Measurements from ENCODE around the gene DUOX1. TPM values are rescaled to one million over a fixed set of nuclear protein-coding genes. Genes with fewer than 3 reads are reported as not detected.

The DUOX1 gene
- total RNA-seq, 1 donor from 2014 or later = 0.07 TPM

GRCh38 chr15:45137703-45138102 lies 7.9 kb downstream of the DUOX1 start:
- H3K9me3 ChIP-seq (ENCODE audit: insufficient read depth, low read depth, low read length) = no peaks in the 10 kb centered on the region
- peaks cover 30% of the 10 kb centered on the region for H3K27me3 ChIP-seq (ENCODE audit: insufficient read depth, low read length)
- Mint-ChIP-seq H3K4me3 (ENCODE audit: unreplicated experiment) (no peak overlapping the region), H3K36me3 (ENCODE audit: low read depth, unreplicated experiment) (peaks cover 2% of the 10 kb centered on the region), H3K27ac (ENCODE audit: unreplicated experiment) (no peak overlapping the region), H3K9me3 (ENCODE audit: unreplicated experiment) (peaks cover 3% of the 10 kb centered on the region), H3K27me3 (ENCODE audit: low read depth, unreplicated experiment) (peaks cover 53% of the 10 kb centered on the region), H3K4me1 (ENCODE audit: low read depth, unreplicated experiment) (no peaks in the 10 kb centered on the region)
- H3K4me1 ChIP-seq (ENCODE audit: insufficient read depth, low read length) = no peaks in the 10 kb centered on the region
- H3K27ac ChIP-seq (ENCODE audit: low read depth, low read length) = no peak overlapping the region
- DNase-seq (ENCODE audit: low read depth) (no peak), FAIRE-seq (no peak)
- H3K79me2 ChIP-seq (ENCODE audit: insufficient read depth, low read length) = no peaks in the 10 kb centered on the region
- H3K36me3 ChIP-seq (ENCODE audit: insufficient read depth, low read length) = no peaks in the 10 kb centered on the region
- H2AFZ ChIP-seq (ENCODE audit: low read depth, low read length) = no peak overlapping the region
- H4K20me1 ChIP-seq (ENCODE audit: insufficient read depth, low read length) = no peaks in the 10 kb centered on the region
- no peak overlapping the region for H3K9ac ChIP-seq (ENCODE audit: low read length)
- H3K4me2 ChIP-seq (ENCODE audit: low read length) = no peak overlapping the region
- no peak overlapping the region for H3K4me3 ChIP-seq (ENCODE audit: insufficient read depth, low read depth, low read length)
- TF ChIP-seq CTCF (IDR thresholded peaks at IDR 0.05; ENCODE audit: insufficient read depth, low read depth, low read length) = no peak
- TF ChIP-seq EZH2 (IDR thresholded peaks at IDR 0.05; ENCODE audit: insufficient read depth, low read length) = no peak

GRCh38 chr15:45138814-45139765 lies 9.3 kb downstream of the DUOX1 start:
- no peak overlapping the region for H3K9ac ChIP-seq (ENCODE audit: low read length)
- DNase-seq (ENCODE audit: low read depth) (no peak), FAIRE-seq (no peak)
- Mint-ChIP-seq H3K27me3 (ENCODE audit: low read depth, unreplicated experiment) (peaks cover 41% of the 10 kb centered on the region), H3K9me3 (ENCODE audit: unreplicated experiment) (peaks cover 3% of the 10 kb centered on the region), H3K36me3 (ENCODE audit: low read depth, unreplicated experiment) (peaks cover 2% of the 10 kb centered on the region), H3K27ac (ENCODE audit: unreplicated experiment) (no peak overlapping the region), H3K4me3 (ENCODE audit: unreplicated experiment) (no peak overlapping the region), H3K4me1 (ENCODE audit: low read depth, unreplicated experiment) (no peaks in the 10 kb centered on the region)
- H3K79me2 ChIP-seq (ENCODE audit: insufficient read depth, low read length) = no peaks in the 10 kb centered on the region
- no peak overlapping the region for H3K4me2 ChIP-seq (ENCODE audit: low read length)
- peaks cover 20% of the 10 kb centered on the region for H3K27me3 ChIP-seq (ENCODE audit: insufficient read depth, low read length)
- no peaks in the 10 kb centered on the region for H3K4me1 ChIP-seq (ENCODE audit: insufficient read depth, low read length)
- H2AFZ ChIP-seq (ENCODE audit: low read depth, low read length) = no peak overlapping the region
- H3K4me3 ChIP-seq (ENCODE audit: insufficient read depth, low read depth, low read length) = no peak overlapping the region
- H4K20me1 ChIP-seq (ENCODE audit: insufficient read depth, low read length) = no peaks in the 10 kb centered on the region
- H3K36me3 ChIP-seq (ENCODE audit: insufficient read depth, low read length) = no peaks in the 10 kb centered on the region
- TF ChIP-seq CTCF (IDR thresholded peaks at IDR 0.05; ENCODE audit: insufficient read depth, low read depth, low read length) (no peak), EZH2 (IDR thresholded peaks at IDR 0.05; ENCODE audit: insufficient read depth, low read length) (no peak)
- no peaks in the 10 kb centered on the region for H3K9me3 ChIP-seq (ENCODE audit: insufficient read depth, low read depth, low read length)
- no peak overlapping the region for H3K27ac ChIP-seq (ENCODE audit: low read depth, low read length)

GRCh38 chr15:45139770-45140169 lies 10.0 kb downstream of the DUOX1 start:
- Mint-ChIP-seq H3K27ac (ENCODE audit: unreplicated experiment) (no peak overlapping the region), H3K36me3 (ENCODE audit: low read depth, unreplicated experiment) (peaks cover 2% of the 10 kb centered on the region), H3K9me3 (ENCODE audit: unreplicated experiment) (peaks cover under 1% of the 10 kb centered on the region), H3K4me1 (ENCODE audit: low read depth, unreplicated experiment) (no peaks in the 10 kb centered on the region), H3K4me3 (ENCODE audit: unreplicated experiment) (no peak overlapping the region), H3K27me3 (ENCODE audit: low read depth, unreplicated experiment) (peaks cover 38% of the 10 kb centered on the region)
- TF ChIP-seq EZH2 (IDR thresholded peaks at IDR 0.05; ENCODE audit: insufficient read depth, low read length) (no peak), CTCF (IDR thresholded peaks at IDR 0.05; ENCODE audit: insufficient read depth, low read depth, low read length) (no peak)
- H3K4me3 ChIP-seq (ENCODE audit: insufficient read depth, low read depth, low read length) = no peak overlapping the region
- no peak overlapping the region for H3K4me2 ChIP-seq (ENCODE audit: low read length)
- no peaks in the 10 kb centered on the region for H4K20me1 ChIP-seq (ENCODE audit: insufficient read depth, low read length)
- H3K9ac ChIP-seq (ENCODE audit: low read length) = no peak overlapping the region
- H3K9me3 ChIP-seq (ENCODE audit: insufficient read depth, low read depth, low read length) = no peaks in the 10 kb centered on the region
- DNase-seq (ENCODE audit: low read depth) = no peak
- no peak overlapping the region for H3K27ac ChIP-seq (ENCODE audit: low read depth, low read length)
- H3K79me2 ChIP-seq (ENCODE audit: insufficient read depth, low read length) = no peaks in the 10 kb centered on the region
- H2AFZ ChIP-seq (ENCODE audit: low read depth, low read length) = no peak overlapping the region
- peaks cover 16% of the 10 kb centered on the region for H3K27me3 ChIP-seq (ENCODE audit: insufficient read depth, low read length)
- H3K4me1 ChIP-seq (ENCODE audit: insufficient read depth, low read length) = no peaks in the 10 kb centered on the region
- no peaks in the 10 kb centered on the region for H3K36me3 ChIP-seq (ENCODE audit: insufficient read depth, low read length)
- FAIRE-seq = no peak

Data from astrocyte (in vitro differentiated cells and primary cell).